DMS 273 treated with DMSO at 0.1 percent for 48 hours (cell line): Measurements from ENCODE around the gene RAB11A.

Source experiments
- DNase-seq: peaks from one replicate; lab custom pipeline; 2025; lab: John Stamatoyannopoulos, UW

RAB11A gene

DNA sequence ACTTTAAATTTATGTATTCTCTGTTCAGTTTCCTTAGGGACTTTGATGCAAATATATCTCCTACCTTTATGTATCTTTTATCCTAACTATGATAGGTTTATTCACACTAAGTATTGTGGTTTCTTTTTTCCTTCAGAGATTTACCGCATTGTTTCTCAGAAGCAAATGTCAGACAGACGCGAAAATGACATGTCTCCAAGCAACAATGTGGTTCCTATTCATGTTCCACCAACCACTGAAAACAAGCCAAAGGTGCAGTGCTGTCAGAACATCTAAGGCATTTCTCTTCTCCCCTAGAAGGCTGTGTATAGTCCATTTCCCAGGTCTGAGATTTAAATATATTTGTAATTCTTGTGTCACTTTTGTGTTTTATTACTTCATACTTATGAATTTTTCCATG, 18.3 kb downstream of the RAB11A start:
- DNase-seq: no peak

DNA sequence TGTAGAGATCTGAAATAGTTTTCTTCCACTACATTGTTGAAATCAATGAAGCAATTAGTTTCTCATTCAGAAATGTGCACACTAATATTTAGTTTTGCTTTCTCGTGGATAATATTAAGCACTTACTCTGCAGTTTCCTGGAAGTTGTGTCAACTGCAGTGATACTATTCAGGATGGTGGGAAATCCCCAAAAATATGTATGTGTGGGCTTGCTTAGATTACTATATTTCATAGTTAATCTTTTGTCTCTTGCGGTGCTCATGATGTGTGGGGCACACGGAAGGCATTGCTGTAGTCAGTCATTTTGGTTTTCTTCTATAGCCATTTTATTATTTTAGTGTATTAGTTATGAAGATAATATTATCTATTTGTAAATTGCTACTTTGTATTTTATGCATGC, 19.7 kb downstream of the RAB11A start:
- DNase-seq: no peak

DNA sequence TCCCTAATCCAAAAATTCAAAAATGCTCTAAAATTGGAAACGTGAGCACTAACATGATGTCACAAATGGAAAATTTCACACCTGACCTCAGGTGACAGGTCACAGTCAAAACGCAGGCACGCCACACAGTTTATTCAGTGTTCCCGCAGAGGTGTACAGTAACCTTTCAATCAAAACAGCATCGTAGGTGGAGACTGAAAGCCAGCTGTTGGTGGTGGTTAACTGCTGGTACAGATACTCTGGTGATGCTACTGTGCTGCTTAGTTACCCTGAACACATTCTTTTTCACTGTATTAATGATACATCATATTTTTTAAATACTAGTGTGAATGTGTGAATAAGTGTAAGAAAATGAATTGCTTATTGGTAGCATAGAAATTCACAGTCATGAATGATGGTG, 23.8 kb downstream of the RAB11A start:
- DNase-seq: no peak

DNA sequence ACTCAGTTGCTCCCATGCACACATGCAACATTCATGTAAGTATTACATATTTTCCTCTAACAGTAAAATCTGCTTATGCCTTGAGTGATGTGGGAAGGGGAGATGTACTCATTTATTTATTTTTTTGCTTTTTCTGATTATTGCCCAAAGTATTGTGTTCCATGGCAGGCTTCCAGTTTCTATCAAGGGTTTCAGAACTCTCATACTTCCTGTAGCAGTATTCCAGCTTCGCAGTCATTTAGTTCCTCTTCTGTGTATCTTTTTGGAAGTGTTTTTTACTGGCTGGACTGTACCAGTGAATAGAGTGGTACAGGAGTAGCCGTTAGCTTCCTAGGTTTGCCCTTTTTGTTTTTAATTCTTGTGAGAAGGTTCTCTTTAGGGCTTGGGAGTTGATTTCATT, 26.9 kb downstream of the RAB11A start:
- DNase-seq: no peak

DNA sequence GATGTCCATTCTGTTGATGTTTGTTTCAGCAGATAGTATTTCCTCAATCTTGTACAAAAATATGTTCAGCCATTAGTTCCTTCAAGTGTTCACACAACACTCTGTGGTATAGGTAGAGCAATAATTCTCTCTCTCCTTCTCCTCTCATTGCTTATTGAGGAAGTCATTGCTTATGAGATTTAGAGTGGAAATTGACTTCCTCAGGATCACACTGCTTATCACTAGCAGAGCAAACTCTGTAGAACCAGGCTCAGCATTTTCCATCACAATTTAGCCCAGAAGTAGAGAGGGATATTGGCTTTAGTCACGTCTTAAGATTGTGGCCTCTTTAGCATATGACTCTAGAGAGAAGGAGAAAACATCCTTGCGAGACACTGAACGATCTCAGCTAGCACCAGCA, 31.2 kb downstream of the RAB11A start:
- DNase-seq: no peak

DNA sequence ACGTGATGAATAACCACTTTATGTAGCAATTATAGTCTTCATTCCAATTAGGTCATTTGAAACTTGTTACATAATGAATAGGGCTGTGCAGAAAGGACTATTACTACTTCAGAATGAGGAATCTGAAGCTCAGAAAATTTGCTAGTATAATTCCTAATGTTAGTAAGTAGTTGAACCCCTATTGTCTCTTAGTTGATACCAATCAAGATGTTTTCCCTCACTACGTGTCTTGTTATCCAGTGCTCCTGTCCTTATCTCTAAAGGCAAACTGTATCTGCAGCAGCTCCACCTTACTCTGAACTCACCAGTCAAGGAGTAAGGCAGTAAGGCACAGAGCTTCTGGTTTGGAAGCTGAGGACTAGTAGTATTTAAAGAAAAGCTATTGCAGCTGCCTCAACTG, 32.0 kb downstream of the RAB11A start:
- no peak for DNase-seq

DNA sequence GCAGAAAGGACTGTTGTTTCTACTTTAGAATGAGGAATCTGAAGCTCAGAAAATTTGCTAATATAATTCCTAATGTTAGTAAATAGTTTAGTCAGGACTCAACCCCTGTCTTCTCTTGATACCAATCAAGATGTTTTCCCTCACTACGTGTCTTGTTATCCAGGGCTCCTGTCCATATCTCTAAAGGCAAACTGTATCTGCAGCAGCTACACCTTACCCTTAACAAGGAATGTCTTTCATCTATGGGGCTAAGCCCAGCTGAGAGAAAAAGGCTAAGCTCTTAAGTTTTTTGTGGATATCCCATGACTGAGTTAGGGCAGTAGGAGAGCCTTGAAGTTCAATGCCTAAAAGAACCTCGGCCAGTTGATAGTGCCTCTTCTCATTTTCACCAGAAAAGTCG, 32.5 kb downstream of the RAB11A start:
- DNase-seq: no peak

DNA sequence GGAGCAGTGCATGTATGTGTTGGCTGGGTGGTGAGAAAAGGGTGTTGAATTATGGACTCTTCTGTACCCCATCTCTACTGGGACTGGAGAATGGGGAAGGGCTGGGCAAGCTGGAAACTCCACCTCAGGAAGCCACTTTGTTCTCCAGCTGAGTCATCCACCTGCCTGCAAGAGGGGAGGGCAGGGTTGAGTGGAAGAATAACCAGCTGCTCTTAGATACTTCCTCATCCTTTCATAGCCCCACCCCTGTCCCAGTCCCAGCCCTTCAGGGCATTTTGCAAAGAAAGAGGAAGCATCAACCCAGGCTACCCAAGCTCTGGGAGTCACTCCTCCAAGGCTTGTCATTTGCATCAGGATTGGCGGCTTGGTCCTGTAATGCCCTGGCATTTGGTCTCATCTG, 33.1 kb downstream of the RAB11A start:
- no peak for DNase-seq

DNA sequence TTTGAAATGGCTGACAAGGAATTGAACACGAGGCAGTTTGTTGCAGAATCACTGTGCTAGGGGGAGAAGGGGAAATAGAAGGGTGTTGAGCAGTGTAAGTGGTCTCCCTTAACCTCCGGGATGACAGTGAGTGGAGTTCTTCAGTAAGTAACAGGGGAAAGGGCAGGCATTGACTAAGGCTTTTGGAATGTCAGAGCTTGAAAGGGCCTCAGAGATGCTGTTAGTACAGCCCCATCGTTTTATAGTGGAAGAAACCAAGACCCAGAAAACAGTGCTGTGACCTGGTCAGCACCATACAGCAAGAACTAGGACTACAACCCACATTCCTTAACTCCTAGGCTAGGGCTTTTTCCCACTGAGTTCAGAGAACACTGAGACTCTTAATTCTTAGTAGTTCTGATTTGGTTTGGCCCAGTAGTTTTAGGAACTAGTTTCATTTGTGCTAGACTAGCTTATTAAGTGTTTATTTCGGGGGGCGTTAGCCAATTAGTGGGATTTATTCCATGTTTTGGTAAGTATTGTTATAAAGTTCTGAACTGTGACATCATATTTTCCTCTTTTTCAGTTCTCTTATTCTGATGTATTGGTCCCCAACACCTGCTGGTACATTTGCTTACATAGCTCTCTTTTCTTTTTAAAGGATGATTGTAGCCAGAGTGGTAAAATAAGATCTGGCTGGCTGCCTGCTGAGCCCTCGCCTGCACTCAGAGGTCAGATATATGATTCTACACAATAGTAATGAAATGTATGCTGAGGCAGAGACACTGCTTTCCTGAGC, 34.2 kb downstream of the RAB11A start:
- DNase-seq: no peak

DNA sequence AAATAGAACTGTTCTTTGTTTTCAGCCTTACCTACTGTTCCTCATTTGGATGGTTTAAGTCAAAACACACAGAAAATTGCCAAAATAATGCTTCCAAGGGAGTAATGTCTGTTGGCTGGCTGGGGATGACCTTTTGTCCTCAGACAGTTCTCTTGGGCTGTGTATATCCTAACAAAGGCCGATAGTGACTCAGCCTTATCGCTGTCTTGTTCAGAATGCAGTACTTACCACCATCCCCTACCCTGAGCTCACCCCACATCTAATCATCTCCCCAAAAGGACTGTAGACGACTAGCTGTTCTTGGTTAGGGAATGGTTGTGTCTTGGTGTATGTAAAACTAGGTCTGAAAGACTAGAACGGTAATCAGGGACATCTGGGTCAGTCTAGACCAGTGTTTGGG, 35.0 kb downstream of the RAB11A start:
- DNase-seq: no peak

DNA sequence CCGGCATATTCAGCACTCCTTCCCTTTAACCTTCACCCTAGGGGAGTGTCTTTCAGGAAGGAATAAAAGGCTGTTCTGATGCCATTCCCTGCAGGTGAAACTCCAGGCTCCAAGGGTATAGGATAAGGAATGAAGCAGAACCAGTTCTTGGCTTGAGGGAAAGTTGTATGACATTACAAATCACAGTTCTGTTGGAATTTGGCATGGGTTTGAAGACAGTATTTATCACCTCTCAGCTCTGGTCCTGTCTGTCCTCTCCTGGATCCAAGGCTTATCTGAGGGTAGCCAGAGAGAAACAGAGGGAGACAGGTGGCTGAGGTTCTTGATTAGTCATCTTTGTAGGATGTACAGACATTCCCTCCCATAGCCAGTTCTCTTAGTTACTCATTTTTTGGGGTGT, 37.1 kb downstream of the RAB11A start:
- no peak for DNase-seq

DNA sequence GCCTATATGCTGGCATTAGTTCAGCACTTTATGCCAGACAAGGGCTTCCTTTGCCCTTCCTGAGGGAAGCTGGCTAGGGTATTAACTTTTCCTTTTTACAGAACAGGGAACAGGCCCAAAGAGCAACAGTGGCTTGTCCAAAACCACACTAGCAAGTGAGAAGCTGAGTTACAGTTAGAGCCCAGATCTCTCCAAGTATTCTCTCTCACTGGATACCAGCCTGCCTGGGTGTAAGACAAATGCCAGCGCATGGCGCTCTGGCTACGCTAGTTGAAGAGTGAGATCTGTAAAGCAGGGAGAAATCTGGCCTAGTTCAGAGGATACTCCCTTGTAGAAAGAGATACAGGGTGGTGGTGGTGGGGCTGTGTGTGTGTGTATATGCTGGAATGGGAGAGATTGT, 38.4 kb downstream of the RAB11A start:
- no peak for DNase-seq

DNA sequence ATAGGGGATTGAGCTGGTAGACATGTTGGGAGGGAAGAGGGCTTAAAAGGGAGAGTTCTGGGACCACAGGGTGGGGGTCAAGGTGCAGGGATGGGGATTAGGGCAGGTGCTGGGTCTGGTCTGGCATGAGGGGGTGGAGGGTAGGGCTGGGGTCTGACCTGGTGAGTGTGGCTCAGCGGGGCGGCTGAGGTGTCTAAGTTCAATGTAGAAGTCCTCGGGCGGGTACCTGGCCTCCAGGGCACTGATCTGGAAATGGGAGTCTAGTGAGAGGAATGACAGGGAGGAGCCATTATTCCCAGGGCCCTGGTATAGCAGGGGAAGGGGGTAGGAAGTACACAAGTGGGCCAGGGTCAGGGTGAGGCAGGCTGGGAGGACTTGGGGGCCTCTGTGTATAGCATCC, 39.6 kb downstream of the RAB11A start:
- no peak for DNase-seq

DNA sequence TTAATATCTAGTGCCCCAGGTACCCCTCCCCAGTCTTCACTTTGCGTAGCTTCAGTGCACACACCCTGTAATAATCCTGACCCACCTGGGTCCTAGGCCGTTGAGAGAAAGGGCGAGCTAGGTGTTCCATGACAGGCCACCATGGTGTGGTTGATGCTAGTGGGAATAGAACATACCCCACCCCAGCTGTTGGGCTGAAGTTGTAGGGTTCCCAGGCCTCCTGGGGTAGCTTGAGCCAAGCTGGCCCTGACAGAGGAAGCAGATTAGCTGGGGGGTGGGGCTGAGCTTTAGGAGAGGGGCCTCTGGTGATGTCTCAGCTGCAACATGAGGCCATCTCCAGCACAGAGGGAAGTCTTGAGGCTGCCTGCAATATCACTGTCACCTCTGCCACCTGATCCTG, 40.5 kb downstream of the RAB11A start:
- DNase-seq: no peak

DNA sequence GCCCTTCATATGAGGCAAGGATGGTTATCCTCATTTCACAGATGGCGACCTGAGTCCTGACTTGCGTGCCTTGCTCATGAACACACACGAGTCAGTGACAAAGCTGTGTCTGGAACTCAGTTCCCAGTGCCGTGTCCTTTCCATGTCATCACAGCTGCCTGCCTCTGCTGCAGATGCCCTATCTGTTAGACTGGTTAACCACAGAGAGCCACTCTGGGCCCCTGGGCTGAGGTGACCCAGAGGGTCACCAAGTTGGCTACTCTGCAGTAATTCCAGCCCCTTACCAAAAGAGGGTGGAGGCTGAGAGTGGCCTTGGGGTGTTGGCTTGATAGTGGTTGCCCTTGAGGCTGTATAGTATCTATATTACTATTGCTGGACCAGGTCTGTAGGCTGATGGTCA, 41.0 kb downstream of the RAB11A start:
- no peak for DNase-seq

DNA sequence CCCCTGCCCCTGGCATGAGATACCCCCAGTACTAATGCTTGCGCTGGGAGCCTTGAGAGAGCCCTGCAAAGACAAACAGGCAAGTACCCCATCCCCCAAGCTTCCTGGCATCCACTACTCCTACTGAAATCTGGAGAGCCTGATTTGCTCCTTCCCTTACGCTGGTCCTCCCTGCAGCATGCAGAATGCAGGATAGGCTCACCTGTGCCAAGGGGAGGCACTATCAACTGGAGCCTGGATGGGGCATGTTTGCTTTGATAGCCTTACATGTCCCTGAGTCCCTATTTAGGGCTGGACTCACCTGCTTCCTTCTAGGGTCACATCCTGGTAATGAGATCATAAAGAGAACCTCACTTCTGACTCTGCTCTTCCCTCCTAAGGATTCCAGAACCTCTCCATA, 42.9 kb downstream of the RAB11A start:
- DNase-seq: no peak

DNA sequence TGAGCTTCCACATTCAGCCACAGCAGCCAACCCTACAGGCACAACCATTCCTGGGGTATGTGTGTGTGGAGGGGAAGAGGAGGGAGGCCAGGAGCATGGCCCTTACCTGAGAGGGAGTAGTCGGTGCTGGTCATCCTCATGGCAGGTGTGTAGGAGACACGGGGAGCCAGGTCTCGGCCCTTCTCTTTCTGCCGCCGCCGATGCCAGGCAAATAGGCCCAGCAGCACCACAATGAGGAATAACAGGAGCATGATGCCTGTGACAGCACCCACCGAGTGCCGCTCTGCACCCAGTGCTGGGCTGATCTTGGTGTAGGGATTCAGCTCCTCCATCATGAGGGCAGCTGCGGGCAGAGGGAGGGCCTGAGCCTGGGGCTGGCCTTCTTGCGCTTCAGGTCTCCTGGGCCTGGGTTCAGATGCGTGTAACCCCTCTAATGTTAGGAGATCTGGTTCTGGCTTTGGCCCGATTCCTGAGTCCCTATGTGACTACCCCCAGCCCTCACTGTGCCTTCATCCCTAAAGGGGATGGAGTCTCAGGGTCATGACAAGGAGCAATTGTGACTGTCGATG, 44.4 kb downstream of the RAB11A start:
- no peak for DNase-seq

DNA sequence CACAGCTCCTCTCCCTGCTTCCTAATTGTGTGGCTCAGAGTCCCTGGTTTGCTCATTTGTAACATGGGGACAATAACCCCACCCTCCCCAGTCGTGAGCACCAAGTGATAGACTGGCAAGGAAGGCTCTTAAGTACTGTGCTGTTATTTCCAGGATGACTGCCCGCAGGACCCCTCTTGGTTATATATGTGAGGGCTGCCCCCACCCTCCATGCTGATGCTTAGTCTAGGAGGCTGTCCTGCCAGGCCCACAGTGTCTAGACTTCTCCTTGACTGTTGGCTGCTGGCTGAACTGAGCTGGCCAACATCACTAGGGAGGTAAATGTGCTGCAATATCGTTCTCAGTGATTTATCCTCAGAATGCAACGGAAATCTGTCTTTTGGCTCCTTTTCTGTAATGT, 45.1 kb downstream of the RAB11A start:
- no peak for DNase-seq

DNA sequence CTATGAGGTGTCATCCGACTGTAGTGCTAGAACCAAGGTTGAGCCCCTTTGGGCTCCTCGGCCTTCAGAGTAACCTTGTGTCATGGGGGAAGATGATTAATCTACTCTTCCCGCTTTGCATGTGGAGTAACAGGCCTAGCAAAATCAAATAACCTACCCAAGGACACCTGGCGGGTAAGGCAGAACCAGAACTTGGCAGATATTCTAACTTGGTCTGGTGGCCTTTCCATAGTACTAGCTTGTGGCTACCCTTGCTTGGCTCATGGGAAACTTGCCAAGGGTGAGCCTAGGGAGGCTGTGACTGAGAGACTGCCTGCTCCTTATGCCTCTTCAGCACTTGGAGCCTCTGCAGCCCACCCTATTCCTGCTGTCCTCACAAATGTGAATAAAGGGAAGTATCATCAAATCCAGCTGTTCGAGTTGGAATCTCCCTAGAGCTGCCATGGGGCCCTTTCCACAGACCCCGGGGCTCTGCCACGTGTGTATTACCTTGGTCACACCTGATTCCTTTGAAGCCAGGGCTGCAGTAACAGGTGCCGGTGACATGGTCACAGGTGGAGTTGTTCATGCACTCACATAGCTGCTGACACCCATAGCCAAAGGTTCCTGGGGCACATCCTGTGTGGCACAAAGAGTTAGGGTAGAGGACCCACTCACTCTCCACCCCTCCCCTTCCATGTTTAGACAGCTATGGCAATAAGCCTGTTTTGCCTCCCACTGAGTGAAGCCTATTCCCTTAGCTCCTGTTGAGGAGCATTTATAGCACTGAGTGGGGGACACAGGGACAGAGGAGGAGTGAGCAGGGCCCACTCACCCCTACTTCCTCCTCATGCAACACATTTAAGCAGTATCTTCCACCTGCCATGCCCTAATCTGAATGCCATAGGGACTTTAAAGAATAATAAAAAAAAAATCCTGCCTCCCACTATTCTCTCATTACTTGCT, 46.0 kb downstream of the RAB11A start:
- DNase-seq: no peak

DNA sequence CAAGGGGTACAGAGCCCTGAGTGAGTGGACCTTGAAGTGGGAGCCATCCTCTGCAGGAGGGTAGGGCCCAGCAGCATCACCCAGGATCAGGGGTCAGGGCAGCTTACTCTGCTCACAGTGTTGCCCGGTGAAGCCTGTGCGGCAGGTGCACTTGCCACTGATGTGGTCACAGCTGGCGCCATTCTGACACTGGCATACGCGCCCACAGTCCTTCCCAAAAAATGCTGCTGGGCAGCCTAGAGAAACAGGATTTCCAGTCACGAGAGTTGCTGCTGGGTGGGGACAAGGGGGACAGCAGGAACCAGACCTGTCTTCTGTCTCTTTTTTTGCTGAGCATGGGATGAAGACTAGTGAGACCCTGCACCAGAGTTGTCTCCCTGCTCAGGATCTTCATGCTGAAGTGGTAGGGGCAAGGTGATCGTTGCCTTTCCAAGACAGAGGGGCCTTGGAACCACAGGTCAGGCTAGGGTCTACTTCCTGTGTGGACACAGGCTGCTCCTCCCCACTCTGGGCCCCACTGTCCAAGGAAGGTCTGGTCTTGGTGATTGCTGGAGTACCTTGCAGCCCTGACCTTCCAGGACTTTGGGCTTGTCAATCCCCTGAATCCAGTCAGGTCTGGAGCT, 46.9 kb downstream of the RAB11A start:
- DNase-seq: no peak

DNA sequence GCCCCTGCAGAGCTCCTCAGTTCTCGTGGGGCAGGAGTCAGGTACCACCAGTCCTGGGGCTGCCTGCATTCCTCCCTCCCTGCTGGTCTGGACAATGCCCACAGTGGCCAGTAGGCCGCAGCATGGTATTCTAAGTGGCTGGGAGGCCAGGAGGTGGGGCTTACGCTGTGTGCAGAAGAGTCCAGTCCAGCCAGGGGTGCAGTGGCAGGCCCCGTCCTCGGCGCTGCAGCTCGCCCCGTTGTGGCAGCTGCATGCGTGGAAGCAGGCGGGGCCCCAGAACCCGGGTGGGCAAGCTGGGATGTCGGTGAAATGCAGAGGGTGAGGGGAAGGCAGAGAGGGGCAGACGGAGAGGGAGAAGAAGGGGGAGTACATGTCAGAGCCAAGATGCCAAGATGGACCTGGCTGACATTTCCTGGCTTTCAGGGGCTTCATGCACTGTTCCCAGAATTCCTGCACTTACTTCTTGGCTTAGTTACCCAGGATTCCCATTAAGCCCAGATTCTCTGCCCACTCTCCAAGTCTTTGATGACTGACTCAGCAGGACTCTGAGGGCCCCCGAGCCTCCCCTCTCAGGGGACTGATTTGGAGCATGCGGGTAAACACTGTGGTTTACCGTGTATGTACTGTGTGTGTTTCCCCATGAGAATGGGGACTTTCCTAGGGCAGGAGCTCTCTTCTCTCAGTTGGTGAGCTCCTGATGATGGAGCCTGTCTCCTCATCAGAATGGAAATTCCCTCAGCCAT, 47.5 kb downstream of the RAB11A start:
- DNase-seq: no peak

DNA sequence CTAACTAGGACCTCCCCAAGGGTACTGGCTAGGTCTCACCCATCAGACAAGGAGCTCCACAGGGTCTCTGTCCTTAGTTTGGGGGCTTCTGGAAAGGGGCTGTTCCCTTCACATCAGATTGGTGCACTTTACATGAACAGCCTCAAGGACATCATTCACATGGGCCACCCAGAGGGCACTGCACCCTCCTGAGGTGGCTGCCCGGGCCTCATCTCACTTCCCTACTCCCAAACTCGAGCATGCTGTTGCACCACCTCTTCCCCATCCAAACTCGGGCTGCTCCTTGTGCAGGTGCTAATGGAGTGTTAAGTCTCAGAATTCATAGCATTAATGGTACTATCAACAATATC, 48.1 kb downstream of the RAB11A start:
- no peak for DNase-seq
